ENCODE data around the gene MAD2L1.

- TF ChIP-seq CTCF (IDR thresholded peaks at IDR 0.05) (no peak), POLR2A (IDR thresholded peaks at IDR 0.05) (no peak)
Measured at GRCh38 chr4:120059036-120059435, 7.6 kb downstream of the MAD2L1 start.

Measured in uterus (tissue), 2 donors.